GM12892 (cell line): ENCODE results near the gene NF1.

Experiments used
- POLR2A ChIP-seq: IDR thresholded peaks from 2 replicates; pipeline ENCODE4 v1.6.1; 2011; ENCODE audit warnings: low read depth, low read length, control low read depth
- POLR2AphosphoS5 ChIP-seq: IDR thresholded peaks from 2 replicates; pipeline ENCODE4 v1.6.1; 2011; ENCODE audit warnings: low read depth, low read length, control low read depth
- TAF1 ChIP-seq: IDR thresholded peaks from 2 replicates; pipeline ENCODE4 v1.6.1; 2011; ENCODE audit warnings: low read depth, mild to moderate bottlenecking, control low read depth, low read length, borderline replicate concordance

DNA sequence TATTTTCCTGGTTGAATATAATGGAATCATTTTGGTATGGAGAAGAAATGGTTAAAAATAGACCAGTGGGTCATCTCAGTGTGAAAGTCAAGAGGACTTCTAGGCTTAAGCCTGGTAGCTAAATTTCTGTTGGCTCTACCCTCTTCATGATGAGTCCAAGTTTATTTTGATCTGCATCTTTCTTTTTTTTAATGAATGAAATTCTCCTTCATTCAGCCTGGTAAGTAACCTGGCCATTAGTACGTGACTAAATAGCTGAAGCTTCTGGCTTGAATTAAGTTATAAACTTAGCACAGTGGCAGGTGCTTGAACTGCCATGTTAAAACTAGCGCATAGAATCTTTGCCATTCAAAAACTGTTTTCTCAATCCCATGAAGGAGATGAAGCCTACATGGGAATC lies 28.0 kb downstream of the NF1 start:
- TF ChIP-seq POLR2A = no peak
- TF ChIP-seq TAF1 = no peak
- TF ChIP-seq POLR2AphosphoS5 = no peak
